ENCODE measurements around the gene LRCH1.

DNA sequence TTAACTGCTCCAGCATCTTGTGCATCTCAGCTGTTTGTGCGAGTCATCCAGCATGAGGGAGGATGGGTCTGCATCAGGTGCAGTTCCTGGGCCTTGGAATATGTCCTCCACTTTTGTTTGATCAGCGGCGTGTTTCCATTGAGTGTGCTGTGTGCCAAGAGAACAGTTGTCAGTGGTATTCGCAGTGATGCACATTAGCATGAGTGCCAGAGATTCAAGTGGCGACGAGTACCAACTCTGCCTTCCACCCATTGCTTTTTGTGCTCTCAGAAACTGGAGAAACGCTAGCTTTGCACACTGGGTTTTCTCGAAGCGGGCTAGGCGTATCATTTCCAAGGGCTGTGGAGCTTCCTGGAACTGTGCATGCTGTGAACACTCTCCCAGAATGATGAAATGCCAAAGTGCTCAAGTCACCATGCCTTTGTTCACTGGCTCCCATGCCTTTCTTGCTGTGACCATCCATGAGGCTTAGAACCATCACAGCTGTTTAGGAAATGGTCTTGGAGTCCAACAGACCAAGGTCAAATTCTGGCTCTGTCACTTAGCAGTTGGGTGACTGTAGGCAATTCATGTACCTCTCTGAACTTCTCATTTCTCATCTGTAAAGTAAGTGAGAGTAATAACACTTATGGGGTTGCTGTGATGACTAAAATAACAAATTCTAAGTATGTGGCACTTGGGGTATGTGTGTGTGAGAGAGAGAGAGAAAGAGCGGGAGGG, 18.4 kb downstream of the LRCH1 start:
- TF ChIP-seq, protein P1, sequence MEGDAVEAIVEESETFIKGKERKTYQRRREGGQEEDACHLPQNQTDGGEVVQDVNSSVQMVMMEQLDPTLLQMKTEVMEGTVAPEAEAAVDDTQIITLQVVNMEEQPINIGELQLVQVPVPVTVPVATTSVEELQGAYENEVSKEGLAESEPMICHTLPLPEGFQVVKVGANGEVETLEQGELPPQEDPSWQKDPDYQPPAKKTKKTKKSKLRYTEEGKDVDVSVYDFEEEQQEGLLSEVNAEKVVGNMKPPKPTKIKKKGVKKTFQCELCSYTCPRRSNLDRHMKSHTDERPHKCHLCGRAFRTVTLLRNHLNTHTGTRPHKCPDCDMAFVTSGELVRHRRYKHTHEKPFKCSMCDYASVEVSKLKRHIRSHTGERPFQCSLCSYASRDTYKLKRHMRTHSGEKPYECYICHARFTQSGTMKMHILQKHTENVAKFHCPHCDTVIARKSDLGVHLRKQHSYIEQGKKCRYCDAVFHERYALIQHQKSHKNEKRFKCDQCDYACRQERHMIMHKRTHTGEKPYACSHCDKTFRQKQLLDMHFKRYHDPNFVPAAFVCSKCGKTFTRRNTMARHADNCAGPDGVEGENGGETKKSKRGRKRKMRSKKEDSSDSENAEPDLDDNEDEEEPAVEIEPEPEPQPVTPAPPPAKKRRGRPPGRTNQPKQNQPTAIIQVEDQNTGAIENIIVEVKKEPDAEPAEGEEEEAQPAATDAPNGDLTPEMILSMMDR (IDR thresholded peaks at IDR 0.05), result no peak
- TF ChIP-seq POLR2A (IDR thresholded peaks at IDR 0.05), result no peak

All from lower leg skin (tissue), 3 donors.